ENCODE data around the gene DDX4.

DDX4 gene

GRCh38 chr5:55829956-55830355, 92.1 kb downstream of the DDX4 start:
- no peak for DNase-seq

- DNase-seq, result no peak
Measured at GRCh38 chr5:55832446-55832845, 94.6 kb downstream of the DDX4 start.

- DNase-seq, result no peak
Measured at GRCh38 chr5:55836191-55836590, 98.3 kb downstream of the DDX4 start.

GRCh38 chr5:55841976-55842375, 104.1 kb downstream of the DDX4 start:
- DNase-seq, result no peak

GRCh38 chr5:55847837-55848236, 110.0 kb downstream of the DDX4 start:
- no peak for DNase-seq

GRCh38 chr5:55848783-55849182, 110.9 kb downstream of the DDX4 start:
- no peak for DNase-seq

GRCh38 chr5:55850839-55851674, 113.2 kb downstream of the DDX4 start, which contains the start of gene IL31RA:
Gene IL31RA, plus strand, starts transcription at chr5:55851357. Its CDS starts 214 bp downstream, at chr5:55851571.
- no peak for DNase-seq

- DNase-seq, result no peak
Measured at GRCh38 chr5:55851675-55851979, 113.8 kb downstream of the DDX4 start.

GRCh38 chr5:55852503-55852902, 114.6 kb downstream of the DDX4 start:
- no peak for DNase-seq

GRCh38 chr5:55853041-55853670, 115.3 kb downstream of the DDX4 start:
- no peak for DNase-seq

- no peak for DNase-seq
Measured at GRCh38 chr5:55853818-55854217, 116.0 kb downstream of the DDX4 start.

- DNase-seq, result no peak
Measured at GRCh38 chr5:55855509-55855908, 117.6 kb downstream of the DDX4 start.

- DNase-seq, result no peak
Measured at GRCh38 chr5:55856516-55857246, 118.8 kb downstream of the DDX4 start.

- no peak for DNase-seq
Measured at GRCh38 chr5:55857247-55857640, 119.4 kb downstream of the DDX4 start.

GRCh38 chr5:55858104-55858503, 120.2 kb downstream of the DDX4 start:
- no peak for DNase-seq

- DNase-seq, result no peak
Measured at GRCh38 chr5:55860288-55860687, 122.4 kb downstream of the DDX4 start.

- no peak for DNase-seq
Measured at GRCh38 chr5:55860709-55861108, 122.8 kb downstream of the DDX4 start.

- no peak for DNase-seq
Measured at GRCh38 chr5:55864606-55865541, 127.0 kb downstream of the DDX4 start.

- no peak for DNase-seq
Measured at GRCh38 chr5:55865831-55866230, 128.0 kb downstream of the DDX4 start.

GRCh38 chr5:55866485-55866884, 128.6 kb downstream of the DDX4 start:
- no peak for DNase-seq

All from DMS79 treated with DMSO at 0.1 percent for 48 hours (cell line).